ENCODE results near the gene NID1. TPM values are rescaled to one million over a fixed set of nuclear protein-coding genes. Genes with fewer than 3 reads are reported as not detected.

NID1 gene
- total and polyA plus RNA-seq, 9 of the 15 experiments (the other 6 are each of a cell fraction or from before 2014, with no cell fraction given), result 0.22 TPM; not detected in 8

- 1% methylated on average over 5 of the region's 5 CpGs for WGBS (ENCODE audit: insufficient coverage, low coverage, missing lambda C conversion rate)
- no peak for DNase-seq (ENCODE audit: extremely low read depth in 1 of 4, low spot score in 3 of 4)
- Histone ChIP-seq H3K79me2 (ENCODE audit: control insufficient read depth, insufficient read depth, low read length) (no peaks in the 10 kb centered on the region), H3K27ac (ENCODE audit: extremely low read depth, low read depth, low read length) (no peak overlapping the region), H3K36me3 (ENCODE audit: control insufficient read depth, insufficient read depth, low read length) (no peaks in the 10 kb centered on the region), H4K20me1 (replicated peaks; ENCODE audit: control insufficient read depth, insufficient read depth, low read length) (no peaks in the 10 kb centered on the region; the same call in 1 of the 2 replicates), H3K4me2 (ENCODE audit: insufficient read depth, low read length) (no peak overlapping the region), H3K9ac (ENCODE audit: insufficient read depth in 1 of 2, low read depth in 2 of 2, low read length in 2 of 2) (no peak overlapping the region), H3K4me3 (no peak overlapping the region), H3K4me1 (replicated peaks in 1 of 2; ENCODE audit: control insufficient read depth in 2 of 2, insufficient read depth in 2 of 2, low read length in 2 of 2) (no peaks in the 10 kb centered on the region), H3K9me3 (replicated peaks; ENCODE audit: control insufficient read depth, insufficient read depth, low read depth, low read length) (no peaks in the 10 kb centered on the region), H3K27me3 (ENCODE audit: control insufficient read depth in 2 of 2, insufficient read depth in 2 of 2, low read length in 2 of 2) (peaks cover 24 to 54% of the 10 kb centered on the region in 2 experiments), H2AFZ (ENCODE audit: low read depth, low read length) (no peak overlapping the region), H3K9me1 (ENCODE audit: control insufficient read depth, insufficient read depth, low read length) (no peaks in the 10 kb centered on the region)
- no TSS peak for BruUV-seq (replicated peaks)
- no peak for ATAC-seq
- ChIA-PET POLR2A (interaction anchor here (1.4 to 1.7 kb wide), 2 partner anchors 8 to 10 kb away, joined by 3 to 5 read pairs; no protein-coding TSS in a partner anchor), CTCF (ENCODE audit: low intra/inter-chr PET ratio) (no interaction called here)
- intact Hi-C loops (cut with micrococcal nuclease) (no loop called here), in situ Hi-C loops (cut with MboI) (no loop called here)
- FAIRE-seq, result no peak
- TF ChIP-seq KAT7 (CRISPR knock-in tag; IDR thresholded peaks at IDR 0.05; ENCODE audit: borderline replicate concordance) (no peak), FOXA3 (CRISPR knock-in tag; conservative IDR thresholded peaks at IDR 0.05 in 1 of 2, IDR thresholded peaks at IDR 0.05 in 1 of 2) (no peak), TBL1XR1 (IDR thresholded peaks at IDR 0.05; ENCODE audit: low read length in 2 of 2) (no peak), FOS (IDR thresholded peaks at IDR 0.05; ENCODE audit: extremely low read depth, insufficient read length) (no peak), PYGO2 (tag; IDR thresholded peaks at IDR 0.05) (no peak), FOXO4 (CRISPR knock-in tag; IDR thresholded peaks at IDR 0.05) (no peak), ZNF41 (CRISPR knock-in tag; conservative IDR thresholded peaks at IDR 0.05) (no peak), SMAD4 (CRISPR knock-in tag; conservative IDR thresholded peaks at IDR 0.05) (no peak), DMBX1 (CRISPR knock-in tag; IDR thresholded peaks at IDR 0.05; ENCODE audit: borderline replicate concordance) (no peak), EWSR1 (IDR thresholded peaks at IDR 0.05; ENCODE audit: borderline replicate concordance, low read depth, partially characterized antibody) (no peak), GABPB2 (CRISPR knock-in tag; conservative IDR thresholded peaks at IDR 0.05) (no peak), TFAM (CRISPR knock-in tag; conservative IDR thresholded peaks at IDR 0.05) (no peak), HNRNPH1 (optimal IDR thresholded peaks at IDR 0.05; ENCODE audit: low read depth, low read length) (no peak), ZNF239 (CRISPR knock-in tag; IDR thresholded peaks at IDR 0.05) (no peak), ZNF785 (CRISPR knock-in tag; IDR thresholded peaks at IDR 0.05) (no peak), U2AF1 (optimal IDR thresholded peaks at IDR 0.05; ENCODE audit: low read depth, low read length) (no peak)
Measured at GRCh38 chr1:236016782-236017400, 48.0 kb downstream of the NID1 start.

Measured in K562 (cell line).